WTC11 (cell line): ENCODE data around the gene MAMDC2. TPM values are rescaled to one million over a fixed set of nuclear protein-coding genes. Genes with fewer than 3 reads are reported as not detected.

Experiments used
- ATAC-seq: fragments of 200-7000 bp; cut with Tn5 transposase; 2 replicates; pipeline ENCODE4 v1.10.0; 2021; ENCODE audit warnings: mild to moderate bottlenecking, moderate library complexity
- CTCF ChIA-PET: fragments of 300-600 bp; sonication (Branson Sonifier 250); formaldehyde crosslinking; loops from one replicate; lab custom pipeline; 2021; ENCODE audit warnings: antibody characterized with exemption; lab: Charles Lee
- POLR2A ChIA-PET: fragments of 350-600 bp; sonication (Branson Sonifier 250); formaldehyde crosslinking; loops from one replicate; lab custom pipeline; 2021; ENCODE audit warnings: antibody characterized with exemption; lab: Charles Lee
- DNase-seq: peaks from one replicate; pipeline ENCODE4 v3.0.0; 2021; ENCODE audit warnings: low spot score
- H3K27ac Mint-ChIP-seq: 2 replicates; pipeline ENCODE4 v1.8.0; 2021; ENCODE audit warnings: mixed read lengths
- H3K27me3 Mint-ChIP-seq: 2 replicates; pipeline ENCODE4 v1.8.0; 2021; ENCODE audit warnings: low read depth, mild to moderate bottlenecking, moderate library complexity, mixed read lengths
- H3K36me3 Mint-ChIP-seq: 2 replicates; pipeline ENCODE4 v1.8.0; 2021; ENCODE audit warnings: mixed read lengths
- H3K4me1 Mint-ChIP-seq: 2 replicates; pipeline ENCODE4 v1.8.0; 2022; ENCODE audit warnings: mixed read lengths
- H3K4me3 Mint-ChIP-seq: 2 replicates; pipeline ENCODE4 v1.8.0; 2021; ENCODE audit warnings: mild to moderate bottlenecking, moderate library complexity, mixed read lengths
- H3K9me3 Mint-ChIP-seq: 2 replicates; pipeline ENCODE4 v1.8.0; 2021; ENCODE audit warnings: mixed read lengths
- ELF4 ChIP-seq: sonication (generic); formaldehyde crosslinking; IDR thresholded peaks from 2 replicates; pipeline ENCODE4 v1.8.1; 2022; ENCODE audit warnings: low read depth, mild to moderate bottlenecking, moderate library complexity, missing genetic modification reagents
- EMX1 ChIP-seq: fragments of 250-450 bp; sonication (Bioruptor Pico); IDR thresholded peaks from 2 replicates; pipeline ENCODE4 v1.8.0; 2021; ENCODE audit warnings: mild to moderate bottlenecking
- JAZF1 ChIP-seq: fragments of 250-450 bp; sonication (Bioruptor Pico); IDR thresholded peaks from 2 replicates; pipeline ENCODE4 v1.9.0; 2021; ENCODE audit warnings: moderate library complexity, mild to moderate bottlenecking, inconsistent platforms
- NFATC4 ChIP-seq: fragments of 250-450 bp; sonication (Bioruptor Pico); IDR thresholded peaks from 2 replicates; pipeline ENCODE4 v1.9.0; 2021; ENCODE audit warnings: mild to moderate bottlenecking
- NFE2L1 ChIP-seq: sonication (generic); formaldehyde crosslinking; IDR thresholded peaks from 2 replicates; pipeline ENCODE4 v1.8.1; 2023; ENCODE audit warnings: missing genetic modification reagents
- RORB ChIP-seq: fragments of 250-450 bp; sonication (Bioruptor Pico); IDR thresholded peaks from 2 replicates; pipeline ENCODE4 v1.9.0; 2021; ENCODE audit warnings: mild to moderate bottlenecking
- TEAD1 ChIP-seq: sonication (generic); formaldehyde crosslinking; IDR thresholded peaks from 2 replicates; pipeline ENCODE4 v1.8.0; 2022; ENCODE audit warnings: mild to moderate bottlenecking, missing genetic modification reagents
- ZNF263 ChIP-seq: sonication (generic); formaldehyde crosslinking; IDR thresholded peaks from 2 replicates; pipeline ENCODE4 v1.8.1; 2022; ENCODE audit warnings: low read depth, mild to moderate bottlenecking, moderate library complexity, missing genetic modification reagents
- ZNF317 ChIP-seq: sonication (generic); formaldehyde crosslinking; IDR thresholded peaks from 2 replicates; pipeline ENCODE4 v1.8.1; 2023; ENCODE audit warnings: low read depth, mild to moderate bottlenecking, moderate library complexity, missing genetic modification reagents, borderline replicate concordance
- ZNF416 ChIP-seq: fragments of 250-450 bp; sonication (Bioruptor Pico); IDR thresholded peaks from 2 replicates; pipeline ENCODE4 v1.9.0; 2021; ENCODE audit warnings: mild to moderate bottlenecking, inconsistent platforms
- total RNA-seq: library from RNA; stranded (reverse); gene quantifications from 3 replicates; pipeline ENCODE4 v1.2.3, GENCODE V29; 2021
- TF ChIP-seq, protein P1 (sequence below): sonication (generic); formaldehyde crosslinking; IDR thresholded peaks from 2 replicates; pipeline ENCODE4 v1.8.1; 2023; ENCODE audit warnings: mild to moderate bottlenecking, missing genetic modification reagents, moderate library complexity
- TF ChIP-seq, protein P2 (sequence below): sonication (generic); formaldehyde crosslinking; conservative IDR thresholded peaks from 2 replicates; pipeline ENCODE4 v1.8.1; 2023; ENCODE audit warnings: mild to moderate bottlenecking, low read depth, missing genetic modification reagents, moderate library complexity
- TF ChIP-seq, protein P3 (sequence below): fragments of 200-600 bp; IDR thresholded peaks from 2 replicates; pipeline ENCODE4 v1.8.0; 2022; ENCODE audit warnings: antibody characterized with exemption
- TF ChIP-seq, protein P4 (sequence below): sonication (generic); formaldehyde crosslinking; IDR thresholded peaks from 2 replicates; pipeline ENCODE4 v1.8.0; 2022; ENCODE audit warnings: missing genetic modification reagents
- TF ChIP-seq, protein P5 (sequence below): sonication (generic); formaldehyde crosslinking; IDR thresholded peaks from 2 replicates; pipeline ENCODE4 v1.8.1; 2022; ENCODE audit warnings: mild to moderate bottlenecking, moderate library complexity, missing genetic modification reagents
- TF ChIP-seq, protein P6 (sequence below): fragments of 250-450 bp; sonication (Bioruptor Pico); IDR thresholded peaks from 2 replicates; pipeline ENCODE4 v1.9.0; 2021; ENCODE audit warnings: mild to moderate bottlenecking, borderline replicate concordance
- TF ChIP-seq, protein P7 (sequence below): sonication (generic); formaldehyde crosslinking; IDR thresholded peaks from 2 replicates; pipeline ENCODE4 v1.8.1; 2023; ENCODE audit warnings: mild to moderate bottlenecking, missing genetic modification reagents

The MAMDC2 gene
- total RNA-seq, 1 experiment from 2014 or later: 6.0 TPM

DNA sequence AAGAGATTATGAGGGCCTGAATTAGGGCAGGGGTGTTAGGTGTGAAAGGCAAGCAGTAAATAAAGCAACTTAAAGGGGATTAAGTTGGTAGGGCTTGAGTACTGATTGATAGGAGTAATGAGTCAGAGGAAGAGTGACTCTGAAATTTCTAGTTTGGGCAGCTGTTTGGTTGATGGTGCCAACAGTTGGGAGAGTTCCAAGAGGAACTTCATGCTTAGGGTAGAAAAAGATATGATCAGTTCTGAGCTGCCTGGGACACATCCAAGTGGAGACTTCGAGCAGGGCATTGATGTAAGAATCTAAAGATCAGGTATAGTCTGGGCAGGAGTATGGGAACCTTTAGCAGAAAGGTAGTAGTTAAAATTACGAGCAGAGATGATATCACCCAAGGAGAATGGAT is 10.2 kb downstream of the MAMDC2 start:
- peaks cover 22% of the 10 kb centered on the region for H3K9me3 Mint-ChIP-seq
- ChIA-PET POLR2A (no interaction called here), CTCF (interaction anchor here (0.7 kb wide), 1 partner anchor 57 kb away, joined by 3 read pairs; no protein-coding TSS in a partner anchor)
- ATAC-seq (no peak), DNase-seq (no peak)
- no peak overlapping the region; the same call in 1 of the 2 replicates for H3K27ac Mint-ChIP-seq
- peaks cover 17% of the 10 kb centered on the region for H3K36me3 Mint-ChIP-seq
- H3K27me3 Mint-ChIP-seq: no peaks in the 10 kb centered on the region
- TF ChIP-seq JAZF1 (CRISPR knock-in tag) (no peak), ELF4 (CRISPR knock-in tag) (no peak), ZNF317 (no peak), RORB (CRISPR knock-in tag) (no peak), NFE2L1 (no peak), NFATC4 (CRISPR knock-in tag) (no peak), ZNF263 (CRISPR knock-in tag) (no peak), TEAD1 (CRISPR knock-in tag) (no peak), ZNF416 (no peak), EMX1 (CRISPR knock-in tag) (no peak)
- TF ChIP-seq, protein P1, sequence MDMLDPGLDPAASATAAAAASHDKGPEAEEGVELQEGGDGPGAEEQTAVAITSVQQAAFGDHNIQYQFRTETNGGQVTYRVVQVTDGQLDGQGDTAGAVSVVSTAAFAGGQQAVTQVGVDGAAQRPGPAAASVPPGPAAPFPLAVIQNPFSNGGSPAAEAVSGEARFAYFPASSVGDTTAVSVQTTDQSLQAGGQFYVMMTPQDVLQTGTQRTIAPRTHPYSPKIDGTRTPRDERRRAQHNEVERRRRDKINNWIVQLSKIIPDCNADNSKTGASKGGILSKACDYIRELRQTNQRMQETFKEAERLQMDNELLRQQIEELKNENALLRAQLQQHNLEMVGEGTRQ: no peak
- TF ChIP-seq, protein P2, sequence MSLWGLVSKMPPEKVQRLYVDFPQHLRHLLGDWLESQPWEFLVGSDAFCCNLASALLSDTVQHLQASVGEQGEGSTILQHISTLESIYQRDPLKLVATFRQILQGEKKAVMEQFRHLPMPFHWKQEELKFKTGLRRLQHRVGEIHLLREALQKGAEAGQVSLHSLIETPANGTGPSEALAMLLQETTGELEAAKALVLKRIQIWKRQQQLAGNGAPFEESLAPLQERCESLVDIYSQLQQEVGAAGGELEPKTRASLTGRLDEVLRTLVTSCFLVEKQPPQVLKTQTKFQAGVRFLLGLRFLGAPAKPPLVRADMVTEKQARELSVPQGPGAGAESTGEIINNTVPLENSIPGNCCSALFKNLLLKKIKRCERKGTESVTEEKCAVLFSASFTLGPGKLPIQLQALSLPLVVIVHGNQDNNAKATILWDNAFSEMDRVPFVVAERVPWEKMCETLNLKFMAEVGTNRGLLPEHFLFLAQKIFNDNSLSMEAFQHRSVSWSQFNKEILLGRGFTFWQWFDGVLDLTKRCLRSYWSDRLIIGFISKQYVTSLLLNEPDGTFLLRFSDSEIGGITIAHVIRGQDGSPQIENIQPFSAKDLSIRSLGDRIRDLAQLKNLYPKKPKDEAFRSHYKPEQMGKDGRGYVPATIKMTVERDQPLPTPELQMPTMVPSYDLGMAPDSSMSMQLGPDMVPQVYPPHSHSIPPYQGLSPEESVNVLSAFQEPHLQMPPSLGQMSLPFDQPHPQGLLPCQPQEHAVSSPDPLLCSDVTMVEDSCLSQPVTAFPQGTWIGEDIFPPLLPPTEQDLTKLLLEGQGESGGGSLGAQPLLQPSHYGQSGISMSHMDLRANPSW (CRISPR knock-in tag): no peak
- TF ChIP-seq, protein P3, sequence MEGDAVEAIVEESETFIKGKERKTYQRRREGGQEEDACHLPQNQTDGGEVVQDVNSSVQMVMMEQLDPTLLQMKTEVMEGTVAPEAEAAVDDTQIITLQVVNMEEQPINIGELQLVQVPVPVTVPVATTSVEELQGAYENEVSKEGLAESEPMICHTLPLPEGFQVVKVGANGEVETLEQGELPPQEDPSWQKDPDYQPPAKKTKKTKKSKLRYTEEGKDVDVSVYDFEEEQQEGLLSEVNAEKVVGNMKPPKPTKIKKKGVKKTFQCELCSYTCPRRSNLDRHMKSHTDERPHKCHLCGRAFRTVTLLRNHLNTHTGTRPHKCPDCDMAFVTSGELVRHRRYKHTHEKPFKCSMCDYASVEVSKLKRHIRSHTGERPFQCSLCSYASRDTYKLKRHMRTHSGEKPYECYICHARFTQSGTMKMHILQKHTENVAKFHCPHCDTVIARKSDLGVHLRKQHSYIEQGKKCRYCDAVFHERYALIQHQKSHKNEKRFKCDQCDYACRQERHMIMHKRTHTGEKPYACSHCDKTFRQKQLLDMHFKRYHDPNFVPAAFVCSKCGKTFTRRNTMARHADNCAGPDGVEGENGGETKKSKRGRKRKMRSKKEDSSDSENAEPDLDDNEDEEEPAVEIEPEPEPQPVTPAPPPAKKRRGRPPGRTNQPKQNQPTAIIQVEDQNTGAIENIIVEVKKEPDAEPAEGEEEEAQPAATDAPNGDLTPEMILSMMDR: no peak
- TF ChIP-seq, protein P4, sequence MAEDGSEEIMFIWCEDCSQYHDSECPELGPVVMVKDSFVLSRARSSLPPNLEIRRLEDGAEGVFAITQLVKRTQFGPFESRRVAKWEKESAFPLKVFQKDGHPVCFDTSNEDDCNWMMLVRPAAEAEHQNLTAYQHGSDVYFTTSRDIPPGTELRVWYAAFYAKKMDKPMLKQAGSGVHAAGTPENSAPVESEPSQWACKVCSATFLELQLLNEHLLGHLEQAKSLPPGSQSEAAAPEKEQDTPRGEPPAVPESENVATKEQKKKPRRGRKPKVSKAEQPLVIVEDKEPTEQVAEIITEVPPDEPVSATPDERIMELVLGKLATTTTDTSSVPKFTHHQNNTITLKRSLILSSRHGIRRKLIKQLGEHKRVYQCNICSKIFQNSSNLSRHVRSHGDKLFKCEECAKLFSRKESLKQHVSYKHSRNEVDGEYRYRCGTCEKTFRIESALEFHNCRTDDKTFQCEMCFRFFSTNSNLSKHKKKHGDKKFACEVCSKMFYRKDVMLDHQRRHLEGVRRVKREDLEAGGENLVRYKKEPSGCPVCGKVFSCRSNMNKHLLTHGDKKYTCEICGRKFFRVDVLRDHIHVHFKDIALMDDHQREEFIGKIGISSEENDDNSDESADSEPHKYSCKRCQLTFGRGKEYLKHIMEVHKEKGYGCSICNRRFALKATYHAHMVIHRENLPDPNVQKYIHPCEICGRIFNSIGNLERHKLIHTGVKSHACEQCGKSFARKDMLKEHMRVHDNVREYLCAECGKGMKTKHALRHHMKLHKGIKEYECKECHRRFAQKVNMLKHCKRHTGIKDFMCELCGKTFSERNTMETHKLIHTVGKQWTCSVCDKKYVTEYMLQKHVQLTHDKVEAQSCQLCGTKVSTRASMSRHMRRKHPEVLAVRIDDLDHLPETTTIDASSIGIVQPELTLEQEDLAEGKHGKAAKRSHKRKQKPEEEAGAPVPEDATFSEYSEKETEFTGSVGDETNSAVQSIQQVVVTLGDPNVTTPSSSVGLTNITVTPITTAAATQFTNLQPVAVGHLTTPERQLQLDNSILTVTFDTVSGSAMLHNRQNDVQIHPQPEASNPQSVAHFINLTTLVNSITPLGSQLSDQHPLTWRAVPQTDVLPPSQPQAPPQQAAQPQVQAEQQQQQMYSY: no peak
- TF ChIP-seq, protein P5, sequence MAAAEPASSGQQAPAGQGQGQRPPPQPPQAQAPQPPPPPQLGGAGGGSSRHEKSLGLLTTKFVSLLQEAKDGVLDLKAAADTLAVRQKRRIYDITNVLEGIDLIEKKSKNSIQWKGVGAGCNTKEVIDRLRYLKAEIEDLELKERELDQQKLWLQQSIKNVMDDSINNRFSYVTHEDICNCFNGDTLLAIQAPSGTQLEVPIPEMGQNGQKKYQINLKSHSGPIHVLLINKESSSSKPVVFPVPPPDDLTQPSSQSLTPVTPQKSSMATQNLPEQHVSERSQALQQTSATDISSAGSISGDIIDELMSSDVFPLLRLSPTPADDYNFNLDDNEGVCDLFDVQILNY (CRISPR knock-in tag): no peak
- TF ChIP-seq, protein P6, sequence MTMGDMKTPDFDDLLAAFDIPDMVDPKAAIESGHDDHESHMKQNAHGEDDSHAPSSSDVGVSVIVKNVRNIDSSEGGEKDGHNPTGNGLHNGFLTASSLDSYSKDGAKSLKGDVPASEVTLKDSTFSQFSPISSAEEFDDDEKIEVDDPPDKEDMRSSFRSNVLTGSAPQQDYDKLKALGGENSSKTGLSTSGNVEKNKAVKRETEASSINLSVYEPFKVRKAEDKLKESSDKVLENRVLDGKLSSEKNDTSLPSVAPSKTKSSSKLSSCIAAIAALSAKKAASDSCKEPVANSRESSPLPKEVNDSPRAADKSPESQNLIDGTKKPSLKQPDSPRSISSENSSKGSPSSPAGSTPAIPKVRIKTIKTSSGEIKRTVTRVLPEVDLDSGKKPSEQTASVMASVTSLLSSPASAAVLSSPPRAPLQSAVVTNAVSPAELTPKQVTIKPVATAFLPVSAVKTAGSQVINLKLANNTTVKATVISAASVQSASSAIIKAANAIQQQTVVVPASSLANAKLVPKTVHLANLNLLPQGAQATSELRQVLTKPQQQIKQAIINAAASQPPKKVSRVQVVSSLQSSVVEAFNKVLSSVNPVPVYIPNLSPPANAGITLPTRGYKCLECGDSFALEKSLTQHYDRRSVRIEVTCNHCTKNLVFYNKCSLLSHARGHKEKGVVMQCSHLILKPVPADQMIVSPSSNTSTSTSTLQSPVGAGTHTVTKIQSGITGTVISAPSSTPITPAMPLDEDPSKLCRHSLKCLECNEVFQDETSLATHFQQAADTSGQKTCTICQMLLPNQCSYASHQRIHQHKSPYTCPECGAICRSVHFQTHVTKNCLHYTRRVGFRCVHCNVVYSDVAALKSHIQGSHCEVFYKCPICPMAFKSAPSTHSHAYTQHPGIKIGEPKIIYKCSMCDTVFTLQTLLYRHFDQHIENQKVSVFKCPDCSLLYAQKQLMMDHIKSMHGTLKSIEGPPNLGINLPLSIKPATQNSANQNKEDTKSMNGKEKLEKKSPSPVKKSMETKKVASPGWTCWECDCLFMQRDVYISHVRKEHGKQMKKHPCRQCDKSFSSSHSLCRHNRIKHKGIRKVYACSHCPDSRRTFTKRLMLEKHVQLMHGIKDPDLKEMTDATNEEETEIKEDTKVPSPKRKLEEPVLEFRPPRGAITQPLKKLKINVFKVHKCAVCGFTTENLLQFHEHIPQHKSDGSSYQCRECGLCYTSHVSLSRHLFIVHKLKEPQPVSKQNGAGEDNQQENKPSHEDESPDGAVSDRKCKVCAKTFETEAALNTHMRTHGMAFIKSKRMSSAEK (CRISPR knock-in tag): no peak
- TF ChIP-seq, protein P7, sequence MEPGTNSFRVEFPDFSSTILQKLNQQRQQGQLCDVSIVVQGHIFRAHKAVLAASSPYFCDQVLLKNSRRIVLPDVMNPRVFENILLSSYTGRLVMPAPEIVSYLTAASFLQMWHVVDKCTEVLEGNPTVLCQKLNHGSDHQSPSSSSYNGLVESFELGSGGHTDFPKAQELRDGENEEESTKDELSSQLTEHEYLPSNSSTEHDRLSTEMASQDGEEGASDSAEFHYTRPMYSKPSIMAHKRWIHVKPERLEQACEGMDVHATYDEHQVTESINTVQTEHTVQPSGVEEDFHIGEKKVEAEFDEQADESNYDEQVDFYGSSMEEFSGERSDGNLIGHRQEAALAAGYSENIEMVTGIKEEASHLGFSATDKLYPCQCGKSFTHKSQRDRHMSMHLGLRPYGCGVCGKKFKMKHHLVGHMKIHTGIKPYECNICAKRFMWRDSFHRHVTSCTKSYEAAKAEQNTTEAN (CRISPR knock-in tag): no peak
- H3K4me1 Mint-ChIP-seq: no peaks in the 10 kb centered on the region
- no peak overlapping the region for H3K4me3 Mint-ChIP-seq
